Stimulated activated CD4-positive, alpha-beta T cell treated with anti-CD3 and anti-CD28 coated beads, Interleukin-2, amount 100 ng/mL, for 48 hours (primary cell): ENCODE results near the gene RPS6KB2.
A peak's percentile ranks its signal among the peaks of the same experiment; 100 is the strongest.

Source experiments
- DNase-seq, 2 donors: peaks; one replicate each; pipeline ENCODE4 v3.0.0-alpha.2; 2020

RPS6KB2 gene

GRCh38 chr11:67431346-67432249 is 3.3 kb downstream of the RPS6KB2 start:
- DNase-seq = no peak

GRCh38 chr11:67432655-67433349 is 4.5 kb downstream of the RPS6KB2 start:
- no peak for DNase-seq

GRCh38 chr11:67433536-67434394 is 5.5 kb downstream of the RPS6KB2 start:
- no peak for DNase-seq

- no peak for DNase-seq
Measured at GRCh38 chr11:67434395-67434881, 6.1 kb downstream of the RPS6KB2 start.

- no peak for DNase-seq
Measured at GRCh38 chr11:67435031-67435726, 6.9 kb downstream of the RPS6KB2 start.

- no peak for DNase-seq
Measured at GRCh38 chr11:67435727-67436458, 7.6 kb downstream of the RPS6KB2 start.

GRCh38 chr11:67436459-67437081 is 8.3 kb downstream of the RPS6KB2 start:
- peak; percentile 67 to 70 for DNase-seq

- no peak for DNase-seq
Measured at GRCh38 chr11:67437082-67437808, 9.0 kb downstream of the RPS6KB2 start, which contains the start of gene PTPRCAP. PTPRCAP (minus strand) TSS chr11:67437682; CDS start chr11:67437619, 63 bp downstream.

GRCh38 chr11:67437809-67438157 is 9.5 kb downstream of the RPS6KB2 start:
- DNase-seq = no peak

- peak; percentile 69 to 76 for DNase-seq
Measured at GRCh38 chr11:67438158-67438902, 10.0 kb downstream of the RPS6KB2 start.

GRCh38 chr11:67439321-67440228 is 11.3 kb downstream of the RPS6KB2 start:
- DNase-seq = no peak

- no peak for DNase-seq
Measured at GRCh38 chr11:67440229-67441097, 12.2 kb downstream of the RPS6KB2 start.

- no peak for DNase-seq
Measured at GRCh38 chr11:67441098-67441563, 12.8 kb downstream of the RPS6KB2 start.

GRCh38 chr11:67441731-67442351 is 13.5 kb downstream of the RPS6KB2 start:
- DNase-seq = no peak

GRCh38 chr11:67442504-67443404 is 14.5 kb downstream of the RPS6KB2 start:
- no peak for DNase-seq

- no peak for DNase-seq
Measured at GRCh38 chr11:67445515-67445914, 17.2 kb downstream of the RPS6KB2 start.
